ENCODE measurements around the gene PIK3C2G. TPM values are rescaled to one million over a fixed set of nuclear protein-coding genes. Genes with fewer than 3 reads are reported as not detected.

The PIK3C2G gene
- polyA plus RNA-seq, 2 of the 4 experiments (the other 2 are of a cell fraction) = 0.01 TPM; not detected in 1

GRCh38 chr12:18283831-18284230 lies 22.5 kb downstream of the PIK3C2G start:
- no peak overlapping the region for H3K27ac ChIP-seq
- FAIRE-seq = no peak
- POLR2A ChIA-PET = no interaction called here
- no peak overlapping the region for H3K4me2 ChIP-seq
- no peaks in the 10 kb centered on the region for H3K4me1 ChIP-seq
- H3K9me3 ChIP-seq = 0 out of 3 replicates have a peak, but pooled peaks cover 5% of the 10 kb centered on the region
- CTCF ChIA-PET = no interaction called here
- no peak for ATAC-seq
- 40% methylated on average over 4 of the region's 4 CpGs for WGBS (ENCODE audit: missing lambda C conversion rate)
- no peak for TF ChIP-seq TFCP2L1 (CRISPR knock-in tag; IDR thresholded peaks at IDR 0.05)
- no peak for TF ChIP-seq HMGXB4 (CRISPR knock-in tag; IDR thresholded peaks at IDR 0.05; ENCODE audit: borderline replicate concordance)
- TF ChIP-seq REST (IDR thresholded peaks at IDR 0.05) = no peak
- TF ChIP-seq ZFP36 (IDR thresholded peaks at IDR 0.05; ENCODE audit: borderline replicate concordance, partially characterized antibody) = no peak
- no peak for TF ChIP-seq CHD4 (IDR thresholded peaks at IDR 0.05; ENCODE audit: borderline replicate concordance)
- no peak for TF ChIP-seq FOXS1 (CRISPR knock-in tag; IDR thresholded peaks at IDR 0.05)
- TF ChIP-seq RFX5 (IDR thresholded peaks at IDR 0.05) = no peak
- TF ChIP-seq HOXB5 (CRISPR knock-in tag; IDR thresholded peaks at IDR 0.05) = no peak
- TF ChIP-seq FOSB (CRISPR knock-in tag; IDR thresholded peaks at IDR 0.05) = no peak
- no peak for DNase-seq (ENCODE audit: low read depth in 1 of 2, low spot score in 1 of 2)
- no peak overlapping the region for H3K4me3 ChIP-seq

GRCh38 chr12:18284386-18284785 lies 23.1 kb downstream of the PIK3C2G start:
- no peak for DNase-seq (ENCODE audit: low read depth in 1 of 2, low spot score in 1 of 2)
- POLR2A ChIA-PET = no interaction called here

GRCh38 chr12:18285161-18285560 lies 23.8 kb downstream of the PIK3C2G start:
- DNase-seq (ENCODE audit: low read depth in 1 of 2, low spot score in 1 of 2) (no peak), ATAC-seq (no peak), FAIRE-seq (no peak)
- no peak overlapping the region for H3K27ac ChIP-seq
- 2% methylated on average over 1 of the region's 1 CpG for whole genome bisulfite sequencing (ENCODE audit: missing lambda C conversion rate)
- no peaks in the 10 kb centered on the region for H3K4me1 ChIP-seq
- CTCF ChIA-PET = no interaction called here
- TF ChIP-seq ZNF302 (CRISPR knock-in tag; IDR thresholded peaks at IDR 0.05) (no peak), EP300 (IDR thresholded peaks at IDR 0.05) (no peak), E2F6 (IDR thresholded peaks at IDR 0.05; ENCODE audit: borderline replicate concordance, low read depth) (no peak), MAX (IDR thresholded peaks at IDR 0.05) (no peak), PHF8 (IDR thresholded peaks at IDR 0.05; ENCODE audit: borderline replicate concordance, low read depth) (no peak), NFE2L2 (conservative IDR thresholded peaks at IDR 0.05; ENCODE audit: low read length) (no peak), CBX8 (IDR thresholded peaks at IDR 0.05) (no peak), HOXB5 (CRISPR knock-in tag; IDR thresholded peaks at IDR 0.05) (no peak)
- POLR2A ChIA-PET = no interaction called here
- H3K4me2 ChIP-seq = no peak overlapping the region
- H3K4me3 ChIP-seq = no peak overlapping the region
- 0 out of 3 replicates have a peak, but pooled peaks cover 5% of the 10 kb centered on the region for H3K9me3 ChIP-seq

More at GRCh38 chr12:18284386-18284785, 23.1 kb downstream of the PIK3C2G start:
- Histone ChIP-seq H3K9me3 (0 out of 3 replicates have a peak, but pooled peaks cover 5% of the 10 kb centered on the region), H3K4me2 (no peak overlapping the region), H3K27ac (no peak overlapping the region), H3K4me1 (no peaks in the 10 kb centered on the region), H3K4me3 (no peak overlapping the region)
- CTCF ChIA-PET = no interaction called here
- FAIRE-seq (no peak), ATAC-seq (no peak)
- TF ChIP-seq MAX (IDR thresholded peaks at IDR 0.05) = no peak
- no peak for TF ChIP-seq ESRRA (IDR thresholded peaks at IDR 0.05; ENCODE audit: borderline replicate concordance, low read length)
- no peak for TF ChIP-seq CBX2 (IDR thresholded peaks at IDR 0.05; ENCODE audit: borderline replicate concordance, low read depth)
- no peak for TF ChIP-seq HES2 (IDR thresholded peaks at IDR 0.05)
- TF ChIP-seq MAFK (IDR thresholded peaks at IDR 0.05; ENCODE audit: partially characterized antibody) = no peak
- TF ChIP-seq RFX5 (IDR thresholded peaks at IDR 0.05) = no peak
- no peak for TF ChIP-seq NR3C1 (IDR thresholded peaks at IDR 0.05)
- no peak for TF ChIP-seq RNF2 (IDR thresholded peaks at IDR 0.05; ENCODE audit: borderline replicate concordance, low read depth)
- TF ChIP-seq GATA3 (IDR thresholded peaks at IDR 0.05; ENCODE audit: borderline replicate concordance) = no peak
- no peak for TF ChIP-seq NPAS2 (CRISPR knock-in tag; IDR thresholded peaks at IDR 0.05; ENCODE audit: borderline replicate concordance)
- no peak for TF ChIP-seq ZC3H11A (IDR thresholded peaks at IDR 0.05)
- TF ChIP-seq POLR2A (IDR thresholded peaks at IDR 0.05; ENCODE audit: low read length) = no peak
- TF ChIP-seq MYC (IDR thresholded peaks at IDR 0.05; ENCODE audit: borderline replicate concordance, low read length) = no peak
- whole genome bisulfite sequencing (ENCODE audit: missing lambda C conversion rate) = 28% methylated on average over 3 of the region's 3 CpGs
